Activated T-cell treated with anti-CD3 and anti-CD28 coated beads, Interleukin-2, amount 50 U/mL, for 4 hours (primary cell): ENCODE data around the gene HS3ST1. TPM values are rescaled to one million over a fixed set of nuclear protein-coding genes. Genes with fewer than 3 reads are reported as not detected.

Experiments
- ATAC-seq, 2 donors: fragments of 200-7000 bp; cut with Tn5 transposase; one replicate each; pipeline ENCODE4 v1.10.0; 2021
- DNase-seq: peaks from one replicate; pipeline ENCODE4 v3.0.0-alpha.2; 2020
- H3K27me3 Mint-ChIP-seq: one replicate; pipeline ENCODE4 v1.8.0; 2021; ENCODE audit warnings: low read depth, mixed read lengths
- H3K36me3 Mint-ChIP-seq: one replicate; pipeline ENCODE4 v1.8.0; 2022; ENCODE audit warnings: mixed read lengths; ENCODE audit not compliant: insufficient read depth
- H3K4me1 Mint-ChIP-seq: one replicate; pipeline ENCODE4 v1.8.0; 2021; ENCODE audit warnings: low read depth, mixed read lengths
- H3K4me3 Mint-ChIP-seq: one replicate; pipeline ENCODE4 v1.8.0; 2021; ENCODE audit warnings: mild to moderate bottlenecking, moderate library complexity, mixed read lengths
- H3K9me3 Mint-ChIP-seq: one replicate; pipeline ENCODE4 v1.8.0; 2021; ENCODE audit warnings: mixed read lengths
- total RNA-seq, 3 donors: library from RNA; stranded (reverse); gene quantifications; one replicate each; pipeline ENCODE4 v1.2.1, GENCODE V29; 2021

The HS3ST1 gene
- total RNA-seq, 3 donors from 2014 or later: 0.03 to 0.71 (median 0.03) TPM

- DNase-seq (no peak), ATAC-seq (no peak)
- Mint-ChIP-seq H3K4me1 (no peaks in the 10 kb centered on the region), H3K9me3 (no peaks in the 10 kb centered on the region), H3K36me3 (no peaks in the 10 kb centered on the region), H3K27me3 (no peaks in the 10 kb centered on the region), H3K4me3 (no peak overlapping the region)
Measured at GRCh38 chr4:11446155-11446811, 17.6 kb upstream of the HS3ST1 start.

DNA sequence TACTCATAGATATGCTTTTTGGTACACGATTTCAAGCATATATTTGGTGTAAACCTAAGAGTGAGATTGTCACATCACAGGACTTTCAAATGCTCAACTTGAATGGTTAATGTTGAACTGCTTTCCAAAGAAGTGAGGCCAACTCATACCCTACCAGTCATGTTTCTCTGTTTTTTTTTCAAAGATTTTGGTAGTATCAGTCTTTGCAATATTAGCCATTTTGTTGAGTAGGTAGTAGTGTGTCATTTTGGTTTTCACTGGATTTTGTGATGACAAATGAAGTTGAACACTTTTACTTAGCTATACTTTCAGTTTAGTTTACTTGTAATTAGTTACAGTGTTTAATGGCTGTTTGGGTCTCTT lies 12.5 kb upstream of the HS3ST1 start:
- no peak for DNase-seq
- peak; percentile 83 to 84 for ATAC-seq
- Mint-ChIP-seq H3K4me3 (no peak overlapping the region), H3K27me3 (no peaks in the 10 kb centered on the region), H3K9me3 (no peaks in the 10 kb centered on the region), H3K36me3 (no peaks in the 10 kb centered on the region), H3K4me1 (peaks cover 4% of the 10 kb centered on the region)

- DNase-seq: no peak
- H3K36me3 Mint-ChIP-seq: no peaks in the 10 kb centered on the region
- H3K4me3 Mint-ChIP-seq: no peak overlapping the region
- no peaks in the 10 kb centered on the region for H3K9me3 Mint-ChIP-seq
- ATAC-seq: no peak
- H3K27me3 Mint-ChIP-seq: no peaks in the 10 kb centered on the region
- peaks cover 4% of the 10 kb centered on the region for H3K4me1 Mint-ChIP-seq
Measured at GRCh38 chr4:11440481-11441193, 11.9 kb upstream of the HS3ST1 start.

- Mint-ChIP-seq H3K9me3 (no peaks in the 10 kb centered on the region), H3K4me3 (no peak overlapping the region)
- no peak for ATAC-seq
Measured at GRCh38 chr4:11439836-11440235, 11.1 kb upstream of the HS3ST1 start.

GRCh38 chr4:11438647-11439046 lies 10.0 kb upstream of the HS3ST1 start:
- H3K4me1 Mint-ChIP-seq: peaks cover 4% of the 10 kb centered on the region
- DNase-seq (no peak), ATAC-seq (no peak)
- H3K9me3 Mint-ChIP-seq: no peaks in the 10 kb centered on the region
- no peaks in the 10 kb centered on the region for H3K36me3 Mint-ChIP-seq
- no peaks in the 10 kb centered on the region for H3K27me3 Mint-ChIP-seq
- no peak overlapping the region for H3K4me3 Mint-ChIP-seq

More at GRCh38 chr4:11439836-11440235, 11.1 kb upstream of the HS3ST1 start:
- Mint-ChIP-seq H3K36me3 (no peaks in the 10 kb centered on the region), H3K4me1 (peaks cover 4% of the 10 kb centered on the region), H3K27me3 (no peaks in the 10 kb centered on the region)
- no peak for DNase-seq

- ATAC-seq (no peak), DNase-seq (no peak)
- Mint-ChIP-seq H3K36me3 (no peaks in the 10 kb centered on the region), H3K27me3 (peaks cover 6% of the 10 kb centered on the region), H3K4me1 (peaks cover 4% of the 10 kb centered on the region), H3K4me3 (no peak overlapping the region), H3K9me3 (no peaks in the 10 kb centered on the region)
Measured at GRCh38 chr4:11436673-11437072, 8.0 kb upstream of the HS3ST1 start.

DNA sequence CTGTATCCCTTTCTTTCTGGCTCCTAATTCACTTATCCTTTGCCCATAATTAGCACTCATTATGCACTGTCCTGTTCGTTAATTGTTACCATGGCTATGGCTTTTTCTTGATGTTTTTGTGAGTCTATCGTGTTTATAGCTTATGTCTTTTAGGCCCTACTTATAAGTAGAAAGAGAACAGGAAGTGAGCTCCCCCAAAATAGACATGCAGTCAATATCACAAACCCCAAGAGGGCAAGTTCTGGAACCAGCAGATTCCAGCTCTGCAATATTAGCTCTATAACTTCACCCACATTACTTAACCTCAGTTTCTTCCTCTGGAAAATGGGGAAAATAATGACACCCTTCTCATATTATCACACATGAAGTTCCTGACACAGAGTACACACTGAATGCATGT lies 7.4 kb upstream of the HS3ST1 start:
- Mint-ChIP-seq H3K36me3 (no peaks in the 10 kb centered on the region), H3K4me1 (peaks cover 4% of the 10 kb centered on the region), H3K9me3 (no peaks in the 10 kb centered on the region), H3K4me3 (no peak overlapping the region), H3K27me3 (peaks cover 12% of the 10 kb centered on the region)
- DNase-seq (no peak), ATAC-seq (no peak)

DNA sequence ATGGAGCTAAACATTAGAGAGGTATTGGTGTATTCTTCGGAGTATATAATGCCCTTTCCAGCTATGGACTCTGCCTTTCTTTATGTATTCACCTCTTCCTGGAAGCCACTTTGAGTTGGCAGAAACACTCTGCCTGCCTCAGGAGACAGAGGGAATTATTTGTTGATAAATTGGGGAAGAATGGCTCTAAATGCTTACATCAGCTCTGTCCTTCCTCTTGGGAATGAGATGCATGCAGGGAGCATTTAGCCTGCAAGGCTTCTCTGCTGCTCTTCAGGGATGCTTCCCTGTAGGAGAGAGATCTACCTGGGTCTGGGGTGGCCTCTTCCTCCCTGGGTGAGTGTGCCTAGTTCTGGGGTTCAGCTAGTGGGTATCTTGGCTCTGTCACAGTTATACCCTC lies 6.9 kb upstream of the HS3ST1 start:
- Mint-ChIP-seq H3K36me3 (no peaks in the 10 kb centered on the region), H3K27me3 (peaks cover 15% of the 10 kb centered on the region), H3K4me1 (peaks cover 4% of the 10 kb centered on the region), H3K4me3 (no peak overlapping the region), H3K9me3 (no peaks in the 10 kb centered on the region)
- DNase-seq (no peak), ATAC-seq (no peak)

DNA sequence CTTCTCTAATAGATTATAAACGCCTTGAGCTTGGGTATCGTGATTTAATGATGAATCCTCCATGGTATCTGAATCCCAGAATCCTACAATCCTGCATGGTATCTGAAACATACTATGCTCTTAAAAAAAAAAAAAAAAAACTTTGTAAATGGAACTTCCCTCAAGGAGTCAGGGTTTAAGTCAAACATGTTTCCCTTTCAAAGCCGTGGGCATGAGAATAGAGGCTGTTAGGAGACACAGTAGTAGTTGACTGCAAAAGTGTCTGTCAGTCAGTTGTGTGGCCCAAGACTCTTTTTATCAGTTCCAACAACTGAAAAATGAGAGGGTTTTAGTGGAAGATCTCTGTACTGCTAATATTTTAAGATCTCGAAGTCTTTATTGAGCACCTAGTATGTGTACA lies 2.4 kb upstream of the HS3ST1 start:
- no peak for DNase-seq
- Mint-ChIP-seq H3K4me1 (peaks cover 19% of the 10 kb centered on the region), H3K9me3 (no peaks in the 10 kb centered on the region), H3K36me3 (no peaks in the 10 kb centered on the region), H3K27me3 (peaks cover 45% of the 10 kb centered on the region), H3K4me3 (no peak overlapping the region)
- no peak for ATAC-seq

DNA sequence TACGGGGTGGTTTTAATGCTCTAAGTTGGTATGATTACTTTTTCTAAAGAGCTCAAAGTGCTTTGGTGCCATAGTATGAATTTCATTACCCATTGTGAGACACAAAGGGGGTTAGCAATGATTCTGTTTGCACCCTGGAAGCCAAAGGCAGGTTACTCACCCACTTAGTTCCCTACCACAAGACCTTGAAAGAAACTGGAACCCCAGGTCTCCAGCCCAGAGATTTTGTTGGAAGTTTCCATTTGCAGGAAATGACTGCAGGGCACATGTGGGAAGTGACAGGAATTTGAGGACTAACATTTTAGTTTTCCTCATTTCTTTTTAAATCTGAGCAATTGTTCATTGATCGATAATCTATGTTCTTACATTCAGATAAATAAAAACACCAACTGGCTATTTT lies 1.8 kb upstream of the HS3ST1 start:
- H3K27me3 Mint-ChIP-seq: peaks cover 45% of the 10 kb centered on the region
- no peak overlapping the region for H3K4me3 Mint-ChIP-seq
- DNase-seq: no peak
- no peak for ATAC-seq
- H3K9me3 Mint-ChIP-seq: no peaks in the 10 kb centered on the region
- H3K4me1 Mint-ChIP-seq: peaks cover 19% of the 10 kb centered on the region
- no peaks in the 10 kb centered on the region for H3K36me3 Mint-ChIP-seq

DNA sequence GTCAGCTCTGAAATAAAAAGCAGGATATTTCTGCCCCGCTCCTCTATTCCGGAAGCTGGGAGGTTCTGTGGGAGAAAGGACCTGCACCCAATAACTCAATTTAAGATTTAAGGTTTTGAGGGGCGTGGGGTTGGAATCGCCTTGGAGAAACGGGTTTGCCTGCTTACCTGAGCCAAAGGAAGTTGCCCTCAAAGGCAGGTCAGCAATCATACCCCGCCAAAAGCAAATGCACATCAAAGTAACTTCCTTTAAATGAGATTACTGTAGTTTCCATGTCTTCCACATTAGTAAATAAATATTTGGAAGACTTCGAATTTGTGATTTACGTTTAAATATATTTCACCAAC lies 978 bp upstream of the HS3ST1 start:
- H3K36me3 Mint-ChIP-seq: no peaks in the 10 kb centered on the region
- ATAC-seq: no peak
- H3K9me3 Mint-ChIP-seq: no peaks in the 10 kb centered on the region
- H3K4me1 Mint-ChIP-seq: peaks cover 19% of the 10 kb centered on the region
- peaks cover 45% of the 10 kb centered on the region for H3K27me3 Mint-ChIP-seq
- no peak for DNase-seq
- H3K4me3 Mint-ChIP-seq: peak overlapping the region; percentile 71

DNA sequence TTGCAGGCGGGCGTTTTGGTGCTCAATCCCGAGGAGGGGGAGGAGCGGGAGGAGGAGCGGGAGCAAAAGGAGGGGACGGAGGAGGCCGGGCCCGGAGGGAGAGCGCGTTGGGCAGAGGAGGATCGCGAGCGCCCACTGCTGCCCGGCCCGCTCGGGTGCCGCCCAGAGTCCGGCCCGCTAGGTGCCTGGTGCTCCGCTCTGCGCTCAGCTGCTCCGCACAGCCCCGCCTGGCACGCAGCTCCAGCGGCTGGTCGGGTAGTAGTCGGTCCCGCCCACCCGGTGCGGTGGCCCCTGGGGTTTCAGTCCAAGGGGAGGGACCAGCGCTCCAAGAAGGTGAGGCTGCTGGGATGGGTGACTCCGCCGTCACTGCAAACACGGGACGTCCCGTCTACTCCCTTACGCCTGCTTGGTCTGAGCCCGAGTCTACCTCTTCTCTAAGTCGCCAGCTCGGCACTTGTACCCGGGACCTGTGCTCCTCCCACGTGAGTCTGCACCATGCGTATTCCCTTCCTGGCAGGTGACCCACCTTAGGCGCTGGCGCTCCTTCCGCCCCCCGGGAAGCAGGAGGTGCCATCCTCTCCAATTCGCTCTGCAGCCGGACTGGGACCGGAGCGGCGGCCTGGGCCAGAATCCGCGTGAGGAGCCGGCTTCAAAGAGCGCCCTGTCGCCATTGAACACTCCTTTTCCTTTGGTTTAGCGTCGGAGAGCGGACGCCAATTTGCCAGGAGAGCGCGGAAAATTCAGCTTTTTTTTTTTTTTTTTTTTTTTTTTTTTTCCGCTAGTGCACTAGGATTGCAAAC lies 405 bp upstream of the HS3ST1 start:
- Mint-ChIP-seq H3K27me3 (peaks cover 45% of the 10 kb centered on the region), H3K4me3 (peak overlapping the region; percentile 78), H3K4me1 (peaks cover 19% of the 10 kb centered on the region), H3K36me3 (no peaks in the 10 kb centered on the region), H3K9me3 (no peaks in the 10 kb centered on the region)
- DNase-seq (peak; percentile 9), ATAC-seq (peak; percentile 76 to 85)

GRCh38 chr4:11427121-11427996 lies 1.3 kb downstream of the HS3ST1 start:
- Mint-ChIP-seq H3K36me3 (no peaks in the 10 kb centered on the region), H3K9me3 (no peaks in the 10 kb centered on the region), H3K4me3 (peak overlapping the region; percentile 78), H3K27me3 (peaks cover 41% of the 10 kb centered on the region), H3K4me1 (peaks cover 19% of the 10 kb centered on the region)
- no peak for ATAC-seq
- DNase-seq: no peak

DNA sequence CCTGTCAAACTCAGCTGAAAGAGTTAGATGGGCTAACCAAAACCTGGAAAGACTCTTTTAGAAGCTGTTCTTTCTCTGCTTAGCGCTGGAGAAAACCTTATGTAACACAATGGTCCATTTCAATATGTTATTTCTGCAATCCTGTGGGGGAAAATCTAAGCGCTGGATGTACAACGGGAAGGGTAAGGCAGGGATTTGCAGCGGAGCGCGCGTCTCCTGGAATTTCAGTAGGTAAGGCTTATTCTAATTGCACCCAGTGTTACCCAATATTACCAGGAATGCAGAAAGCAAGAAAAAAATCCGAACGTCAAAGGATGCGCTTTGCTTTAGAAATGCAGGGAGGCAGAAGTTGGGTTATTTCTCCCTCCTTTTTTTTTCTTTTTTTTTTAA lies 2.0 kb downstream of the HS3ST1 start:
- Mint-ChIP-seq H3K4me3 (no peak overlapping the region), H3K36me3 (no peaks in the 10 kb centered on the region), H3K27me3 (peaks cover 40% of the 10 kb centered on the region), H3K4me1 (peaks cover 19% of the 10 kb centered on the region), H3K9me3 (no peaks in the 10 kb centered on the region)
- DNase-seq: no peak
- no peak for ATAC-seq
